GM12892 (cell line): ENCODE results near the gene ATOH8.

Source experiments
- POLR2A ChIP-seq: IDR thresholded peaks from 2 replicates; pipeline ENCODE4 v1.6.1; 2011; ENCODE audit warnings: low read depth, low read length, control low read depth
- POLR2AphosphoS5 ChIP-seq: IDR thresholded peaks from 2 replicates; pipeline ENCODE4 v1.6.1; 2011; ENCODE audit warnings: low read depth, low read length, control low read depth
- TAF1 ChIP-seq: IDR thresholded peaks from 2 replicates; pipeline ENCODE4 v1.6.1; 2011; ENCODE audit warnings: low read depth, mild to moderate bottlenecking, control low read depth, low read length, borderline replicate concordance

GRCh38 chr2:85769983-85770362 is 16.2 kb downstream of the ATOH8 start:
- TF ChIP-seq POLR2AphosphoS5 (no peak), POLR2A (no peak), TAF1 (no peak)
